ENCODE measurements around the gene FBXL4.

Gene FBXL4

DNA sequence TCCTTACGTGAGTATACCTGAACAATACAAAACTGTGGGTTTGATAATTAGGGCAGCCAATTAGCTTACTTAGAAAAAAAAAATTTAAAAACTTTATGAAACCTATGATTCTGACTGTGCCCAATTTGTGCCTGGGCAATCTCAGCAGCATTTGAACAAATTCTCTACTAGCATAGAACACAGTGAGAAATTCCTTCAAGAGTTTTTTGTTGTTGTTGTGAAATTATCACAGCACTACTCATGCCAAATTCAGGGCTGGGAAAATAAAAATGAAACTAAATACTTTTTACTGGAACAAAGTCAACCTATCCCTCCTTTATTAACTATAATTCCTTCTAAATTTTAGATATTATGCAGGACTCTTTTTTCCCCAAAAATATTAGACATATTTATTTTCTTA lies 70.5 kb downstream of the FBXL4 start:
- no peak for DNase-seq

GRCh38 chr6:98875375-98875774 lies 72.4 kb downstream of the FBXL4 start:
- no peak for DNase-seq

GRCh38 chr6:98871821-98872220 lies 75.9 kb downstream of the FBXL4 start:
- DNase-seq, result no peak

GRCh38 chr6:98871057-98871456 lies 76.7 kb downstream of the FBXL4 start:
- DNase-seq, result no peak

DNA sequence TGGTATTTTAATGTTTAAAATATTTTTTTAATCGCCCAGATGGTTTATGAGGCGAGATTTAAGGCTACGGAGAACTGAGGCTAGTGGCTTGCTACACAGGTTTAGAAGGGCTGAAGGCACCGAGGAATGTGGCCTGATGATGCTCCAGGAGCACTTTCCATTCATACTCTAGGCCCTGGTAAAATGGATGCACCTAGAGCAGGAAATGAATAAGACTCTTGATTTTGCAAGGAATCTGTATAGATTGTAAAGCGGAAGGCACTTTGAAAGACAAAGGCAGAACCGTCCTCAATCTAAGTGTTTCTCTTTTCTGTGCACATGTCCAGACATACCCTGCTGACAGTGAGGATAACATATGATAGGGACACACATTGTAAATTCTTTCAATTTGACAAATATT lies 83.2 kb downstream of the FBXL4 start:
- no peak for DNase-seq

GRCh38 chr6:98848539-98849242 lies 99.1 kb downstream of the FBXL4 start:
- no peak for DNase-seq

DNA sequence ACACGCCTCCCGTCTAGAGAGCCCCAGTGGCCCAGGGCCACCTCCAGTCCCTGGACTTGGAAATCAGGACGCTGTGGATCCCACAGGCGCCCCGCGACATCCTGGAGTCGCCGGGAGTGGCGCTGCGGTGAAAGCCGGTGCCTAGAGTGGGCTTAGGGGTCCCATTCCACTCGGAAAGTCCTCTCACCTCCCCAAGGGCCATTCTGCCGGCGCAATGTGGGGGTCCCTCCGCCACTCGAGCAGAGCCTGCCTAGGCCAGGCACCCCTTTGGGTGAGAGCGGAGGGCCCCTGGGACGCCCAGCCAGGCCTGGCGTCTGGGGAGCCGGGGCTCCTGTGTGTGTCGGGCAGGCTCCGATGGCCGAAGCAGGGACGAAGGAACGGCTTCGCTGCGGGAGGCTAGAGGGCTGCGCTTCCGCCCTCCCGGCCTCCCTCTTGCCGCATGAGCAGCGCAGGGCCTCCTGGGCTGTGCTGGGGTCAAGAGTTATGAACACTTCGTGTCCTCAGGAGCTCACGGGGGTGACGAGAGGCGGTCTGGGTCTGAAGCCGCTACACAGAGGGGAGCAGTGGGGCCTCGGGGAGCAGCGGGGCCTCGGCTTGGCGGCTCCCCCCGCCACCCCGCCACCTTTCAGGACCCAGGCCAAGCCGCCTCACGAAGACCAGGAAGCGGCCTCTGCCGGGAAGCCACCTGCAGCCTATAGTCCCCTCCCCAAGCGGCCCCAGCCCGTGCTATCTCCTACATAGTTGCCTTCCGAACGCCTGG lies 99.8 kb downstream of the FBXL4 start:
- DNase-seq, result no peak

GRCh38 chr6:98847416-98847778 lies 100.3 kb downstream of the FBXL4 start:
- no peak for DNase-seq

- no peak for DNase-seq
These were observed 101.7 kb downstream of the FBXL4 start for GRCh38 chr6:98846021-98846380.

DNA sequence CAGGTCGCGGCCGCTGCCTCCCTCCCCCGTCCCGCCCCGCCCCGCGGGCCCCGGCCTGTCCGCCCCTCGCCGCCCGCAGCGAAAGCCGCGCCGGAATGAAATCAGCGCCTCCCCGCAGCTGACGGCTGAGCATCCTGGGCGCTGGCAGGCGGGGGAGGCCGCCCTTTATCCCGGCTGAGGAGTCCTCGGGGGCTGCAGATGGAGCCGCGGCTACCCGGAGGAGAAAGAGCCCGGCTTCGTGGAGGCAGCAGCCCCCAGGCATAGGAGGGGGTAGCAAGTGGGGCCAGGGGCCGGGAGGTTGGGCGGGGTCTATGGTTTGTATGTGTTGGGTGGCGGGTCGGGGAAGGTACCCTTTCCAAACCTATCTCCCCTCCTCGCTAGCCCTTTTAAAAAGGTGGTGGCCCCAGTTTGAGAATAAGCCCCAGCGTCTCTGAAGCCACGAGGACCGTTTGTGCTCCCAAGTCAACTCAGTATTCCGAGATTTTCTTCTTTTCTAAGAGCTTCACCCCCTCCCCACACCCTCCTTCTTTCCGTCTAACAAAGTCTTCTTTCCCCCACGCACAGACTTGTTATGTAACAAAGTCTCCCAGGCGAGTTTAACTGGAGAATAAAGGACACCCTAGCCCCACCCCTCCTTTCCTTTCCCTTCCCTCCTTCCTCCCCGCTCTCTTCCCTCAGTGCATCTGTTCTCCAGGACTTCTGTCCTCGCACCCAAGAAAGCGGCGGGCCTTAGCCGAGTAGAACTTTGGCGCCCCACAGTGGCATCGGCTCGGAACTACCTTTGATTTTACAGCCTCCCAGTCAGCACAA lies 102.3 kb downstream of the FBXL4 start:
- peak; percentile 68 for DNase-seq

- DNase-seq, result no peak
These were observed 103.2 kb downstream of the FBXL4 start for GRCh38 chr6:98844244-98845210.

DNA sequence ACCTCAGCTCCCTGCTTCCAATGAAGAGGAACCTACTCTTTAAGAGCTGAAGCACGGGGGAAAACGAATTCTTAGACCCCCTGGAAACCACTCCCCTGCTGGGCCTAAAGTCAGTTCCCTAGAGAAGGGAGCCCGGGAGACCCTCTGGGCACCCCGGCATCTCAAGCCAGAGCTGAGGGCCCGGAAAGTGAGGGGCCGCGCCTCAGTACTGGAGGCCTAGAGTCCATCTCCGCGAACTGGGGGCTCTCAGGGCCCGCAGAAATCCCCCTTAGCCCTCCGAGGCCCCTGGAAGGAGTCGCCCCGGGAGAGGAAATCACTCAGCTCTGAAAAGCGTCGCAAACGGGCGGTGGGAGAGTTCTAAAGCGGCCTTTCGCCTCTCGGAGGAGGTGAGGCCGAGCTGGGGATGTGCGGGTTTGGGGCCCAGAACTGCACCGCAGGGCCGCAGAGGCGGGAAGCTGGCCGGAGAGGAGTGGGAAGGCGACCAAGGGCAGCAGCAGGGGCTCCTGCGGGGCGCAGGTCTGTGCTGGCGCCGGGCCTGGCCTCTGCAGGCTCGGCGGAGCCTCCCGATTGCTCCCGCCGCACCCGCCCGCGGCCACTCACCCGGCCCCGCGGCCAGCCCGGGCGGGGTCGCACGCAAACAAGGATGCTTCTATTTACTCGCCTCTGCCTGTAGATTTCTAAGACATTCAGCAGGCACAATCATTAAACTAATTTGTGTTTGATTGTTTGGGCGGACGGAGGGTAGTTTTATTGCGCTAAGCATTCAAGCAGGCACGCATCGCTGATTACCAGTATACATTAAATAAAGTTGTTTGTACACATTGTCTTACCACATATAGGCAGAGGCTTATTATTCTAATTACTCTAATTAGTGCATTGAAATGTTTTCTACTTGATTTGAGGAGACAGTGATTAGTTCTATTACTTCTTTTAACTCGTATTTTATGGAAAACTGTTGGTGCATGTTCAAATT lies 104.2 kb downstream of the FBXL4 start:
- DNase-seq, result no peak

DNA sequence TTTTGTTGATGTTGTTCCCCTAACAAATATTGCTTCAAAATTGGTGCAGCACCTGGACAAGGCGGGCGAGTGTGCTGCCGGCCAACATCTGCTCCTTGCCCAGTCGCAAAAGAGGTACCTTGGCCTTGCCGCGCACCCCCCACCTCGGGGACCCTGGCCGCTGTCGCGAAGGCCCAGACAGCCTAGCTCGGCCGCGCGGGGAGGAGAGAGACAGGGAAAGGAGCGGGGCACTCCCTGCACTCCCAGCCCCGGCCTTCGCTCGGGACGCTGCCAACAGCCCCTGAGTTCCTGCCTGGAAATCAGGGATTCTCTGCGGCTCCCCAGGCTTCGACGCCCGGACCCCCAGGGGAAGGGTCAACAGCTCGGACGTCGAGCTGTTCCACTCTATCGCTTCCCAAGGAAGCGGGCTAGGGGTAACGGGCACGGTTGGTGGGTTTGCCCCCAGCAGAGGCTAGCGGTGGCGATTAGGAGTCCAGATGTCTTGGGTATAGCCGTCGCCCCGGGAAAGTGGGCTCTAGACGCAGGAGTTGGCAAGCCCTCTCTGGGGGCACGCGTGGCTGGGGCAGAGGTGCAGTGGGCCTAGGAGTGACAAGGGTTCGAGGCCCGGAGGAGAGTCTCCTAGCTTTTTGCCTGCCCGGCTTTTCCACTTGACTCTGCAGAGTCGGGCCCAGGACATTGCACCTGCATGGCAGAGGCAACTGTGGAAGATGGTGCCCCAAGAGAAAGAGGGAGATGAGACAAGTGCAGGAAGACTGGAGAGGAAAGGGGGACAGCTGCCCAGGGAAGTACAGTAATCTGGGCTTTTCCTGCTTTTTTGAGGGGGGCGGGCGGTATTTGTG lies 105.2 kb downstream of the FBXL4 start:
- DNase-seq, result no peak

- no peak for DNase-seq
These were observed 106.0 kb downstream of the FBXL4 start for GRCh38 chr6:98841621-98842341.

GRCh38 chr6:98840996-98841513 lies 106.7 kb downstream of the FBXL4 start:
- DNase-seq, result no peak

GRCh38 chr6:98840385-98840784 lies 107.4 kb downstream of the FBXL4 start:
- DNase-seq, result no peak

DNA sequence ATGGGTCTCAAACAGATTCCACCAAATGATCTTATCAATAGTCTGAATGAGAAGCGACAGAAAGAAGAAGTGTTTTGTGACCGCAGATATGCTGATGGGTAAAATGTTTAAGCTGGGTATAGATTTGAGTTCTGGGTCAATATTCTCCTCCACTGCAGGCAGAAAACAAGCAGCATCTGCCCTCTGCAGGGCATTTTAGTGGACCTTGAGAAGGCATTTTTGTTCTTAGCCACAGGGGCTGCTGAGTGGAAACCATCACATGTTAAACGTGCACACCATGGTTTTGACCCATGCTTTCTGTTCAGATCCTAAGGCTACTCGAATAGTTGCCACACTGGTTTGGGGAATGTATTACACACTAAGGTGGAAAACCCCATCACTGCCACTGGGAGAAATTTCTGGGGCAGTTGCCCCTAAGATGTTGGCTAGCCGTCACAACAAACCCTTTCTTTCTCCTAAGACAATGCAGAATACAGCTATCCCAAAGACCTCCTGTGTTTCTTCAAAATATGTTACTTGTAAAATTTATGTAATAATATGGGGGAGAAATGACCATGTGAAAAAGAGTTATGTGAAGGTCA lies 107.9 kb downstream of the FBXL4 start:
- no peak for DNase-seq

DNA sequence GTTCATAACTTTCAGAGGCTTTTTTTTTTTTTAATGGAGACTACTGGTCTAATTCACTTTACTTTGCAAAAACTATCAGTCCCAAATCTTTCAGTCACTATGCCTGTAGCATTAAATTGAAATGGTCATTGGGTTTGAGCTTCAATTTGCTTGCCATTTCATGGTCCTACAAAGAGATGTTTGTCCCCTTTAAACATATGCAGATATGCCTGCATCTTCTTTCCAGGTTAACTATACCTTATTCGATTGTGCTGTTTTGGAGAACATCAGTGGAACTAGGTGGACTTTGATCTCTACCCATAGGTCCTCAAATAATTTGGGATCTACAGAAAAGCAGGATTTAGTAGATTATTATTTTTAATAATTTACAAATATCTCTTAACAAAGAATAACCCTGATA lies 108.8 kb downstream of the FBXL4 start:
- no peak for DNase-seq

GRCh38 chr6:98838032-98838431 lies 109.7 kb downstream of the FBXL4 start:
- DNase-seq, result no peak

Measured in CD4-positive, alpha-beta T cell treated with Interleukin-12 subunit alpha and Interleukin-12 subunit beta, for 1 hour (primary cell).